Neural progenitor cell (in vitro differentiated cells): ENCODE data around the gene KRT7. TPM values are rescaled to one million over a fixed set of nuclear protein-coding genes. Genes with fewer than 3 reads are reported as not detected.

Source experiments
- DNase-seq: peaks from one replicate; pipeline ENCODE4 v3.0.0-alpha.2; 2016; ENCODE audit warnings: low spot score
- H2AFZ ChIP-seq: fragments of 200-600 bp; sonication (generic); replicated peaks from 2 replicates; pipeline ENCODE4 v1.6.1; 2016; ENCODE audit warnings: antibody characterized with exemption
- H3F3A ChIP-seq: fragments of 200-600 bp; sonication (generic); 2 replicates; pipeline ENCODE4 v1.6.1; 2016; ENCODE audit warnings: antibody characterized with exemption, low read depth
- H3K27ac ChIP-seq: fragments of 200-600 bp; sonication (generic); 2 replicates; pipeline ENCODE4 v1.5.1; 2016; ENCODE audit warnings: mild to moderate bottlenecking
- H3K27me3 ChIP-seq: fragments of 200-600 bp; sonication (generic); 2 replicates; pipeline ENCODE4 v1.6.1; 2016; ENCODE audit warnings: mild to moderate bottlenecking, moderate library complexity
- H3K36me3 ChIP-seq: fragments of 200-600 bp; sonication (generic); 2 replicates; pipeline ENCODE4 v1.5.1; 2016
- H3K4me1 ChIP-seq: fragments of 200-600 bp; sonication (generic); 2 replicates; pipeline ENCODE4 v1.6.1; 2016; ENCODE audit warnings: mixed run types
- H3K4me2 ChIP-seq: fragments of 200-600 bp; sonication (generic); 2 replicates; pipeline ENCODE4 v1.6.1; 2016
- H3K4me3 ChIP-seq: fragments of 200-600 bp; sonication (generic); 2 replicates; pipeline ENCODE4 v1.5.1; 2016
- H3K79me2 ChIP-seq: fragments of 200-600 bp; sonication (generic); 2 replicates; pipeline ENCODE4 v1.6.1; 2016; ENCODE audit warnings: low read depth
- H3K9ac ChIP-seq: fragments of 200-600 bp; sonication (generic); 2 replicates; pipeline ENCODE4 v1.6.1; 2016
- H3K9me3 ChIP-seq: fragments of 200-600 bp; sonication (generic); 2 replicates; pipeline ENCODE4 v1.5.1; 2016; ENCODE audit warnings: low read depth
- H4K20me1 ChIP-seq: fragments of 200-600 bp; sonication (generic); 2 replicates; pipeline ENCODE4 v1.6.1; 2016; ENCODE audit warnings: low read depth
- H3K27ac Mint-ChIP-seq: 3 replicates; pipeline ENCODE4 v1.8.0; 2021; ENCODE audit warnings: mixed read lengths
- H3K27me3 Mint-ChIP-seq: 2 replicates; pipeline ENCODE4 v1.8.0; 2022; ENCODE audit warnings: low read depth, mild to moderate bottlenecking, inconsistent platforms, moderate library complexity, mixed read lengths; ENCODE audit not compliant: insufficient read depth
- H3K36me3 Mint-ChIP-seq: 3 replicates; pipeline ENCODE4 v1.8.0; 2021; ENCODE audit warnings: mixed read lengths
- H3K4me1 Mint-ChIP-seq: 3 replicates; pipeline ENCODE4 v1.8.0; 2021; ENCODE audit warnings: mixed read lengths
- H3K4me3 Mint-ChIP-seq: 3 replicates; pipeline ENCODE4 v1.8.0; 2021; ENCODE audit warnings: mild to moderate bottlenecking, moderate library complexity, mixed read lengths
- H3K9me3 Mint-ChIP-seq: 3 replicates; pipeline ENCODE4 v1.8.0; 2020; ENCODE audit warnings: mixed read lengths
- CTCF ChIP-seq: fragments of 200-600 bp; sonication (generic); IDR thresholded peaks from 2 replicates; pipeline ENCODE4 v1.5.1; 2017; ENCODE audit warnings: antibody characterized with exemption, mild to moderate bottlenecking
- EZH2 ChIP-seq: fragments of 200-600 bp; sonication (generic); IDR thresholded peaks from 2 replicates; pipeline ENCODE4 v1.6.1; 2017; ENCODE audit warnings: antibody characterized with exemption, mild to moderate bottlenecking, moderate library complexity
- EZH2phosphoT487 ChIP-seq: fragments of 200-600 bp; sonication (generic); IDR thresholded peaks from 2 replicates; pipeline ENCODE4 v1.6.1; 2017; ENCODE audit warnings: antibody characterized with exemption
- total RNA-seq: library from RNA; depleted of rRNA; stranded (reverse); fragments of >200 nt; gene quantifications from 2 replicates; pipeline ENCODE4 v1.2.3, GENCODE V29; 2015; ENCODE audit warnings: low replicate concordance

Gene KRT7
- total RNA-seq, 1 donor from 2014 or later = not detected

DNA sequence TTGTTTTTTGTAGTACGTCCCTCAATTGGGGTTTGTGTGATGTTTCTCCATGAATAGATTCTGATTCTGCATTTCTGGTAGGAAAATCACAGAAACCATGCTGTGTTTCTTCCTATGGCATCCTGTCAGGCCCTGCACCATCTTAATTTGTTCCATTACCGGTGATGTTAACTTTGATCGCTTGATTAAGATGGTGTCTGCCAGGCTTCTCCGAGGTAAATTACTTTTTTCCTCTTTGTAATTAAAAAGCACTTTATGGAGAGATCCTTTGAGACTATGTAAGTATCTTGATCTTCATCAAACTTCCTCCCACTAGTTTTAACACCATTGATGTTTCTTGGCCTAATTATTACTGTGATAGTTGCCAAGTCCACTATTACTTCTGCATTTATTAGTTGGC is 15.0 kb upstream of the KRT7 start:
- Histone ChIP-seq H3K79me2 (no peaks in the 10 kb centered on the region), H4K20me1 (no peaks in the 10 kb centered on the region), H3F3A (no peaks in the 10 kb centered on the region), H3K4me3 (no peak overlapping the region), H3K4me1 (no peaks in the 10 kb centered on the region), H3K9ac (no peak overlapping the region), H3K36me3 (no peaks in the 10 kb centered on the region), H3K4me2 (no peak overlapping the region), H2AFZ (no peak overlapping the region), H3K9me3 (no peaks in the 10 kb centered on the region), H3K27me3 (peaks cover 25% of the 10 kb centered on the region), H3K27ac (no peak overlapping the region)
- Mint-ChIP-seq H3K9me3 (no peaks in the 10 kb centered on the region), H3K4me3 (no peak overlapping the region), H3K4me1 (peaks cover 12% of the 10 kb centered on the region), H3K27me3 (peaks cover 8% of the 10 kb centered on the region), H3K27ac (no peak overlapping the region), H3K36me3 (no peaks in the 10 kb centered on the region)
- DNase-seq = no peak
- TF ChIP-seq CTCF = no peak
- TF ChIP-seq EZH2 = no peak
- no peak for TF ChIP-seq EZH2phosphoT487

DNA sequence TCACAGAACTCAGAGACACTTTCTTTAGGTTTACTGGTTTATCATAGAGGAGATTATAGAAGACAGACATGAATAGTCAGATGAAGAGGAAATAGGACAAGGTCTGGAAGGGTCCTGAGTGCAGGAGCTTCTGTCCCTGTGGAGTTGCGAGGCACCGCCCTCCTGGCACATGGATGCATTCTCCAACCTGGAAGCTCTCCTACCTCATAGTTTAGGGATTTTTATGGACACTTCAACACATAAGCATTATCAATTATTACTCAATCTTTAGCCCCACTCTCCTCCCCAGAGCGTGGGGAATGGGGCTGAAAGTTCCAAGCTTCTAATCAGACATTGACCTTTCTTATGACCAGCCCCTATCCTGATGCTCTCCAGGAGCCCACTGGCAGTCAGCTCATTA is 12.6 kb upstream of the KRT7 start:
- DNase-seq = no peak
- no peak overlapping the region for H3K27ac Mint-ChIP-seq

GRCh38 chr12:52221070-52221781 is 11.8 kb upstream of the KRT7 start:
- Histone ChIP-seq H3K4me1 (no peaks in the 10 kb centered on the region), H3K4me2 (no peak overlapping the region), H3F3A (no peaks in the 10 kb centered on the region), H4K20me1 (no peaks in the 10 kb centered on the region), H3K9me3 (no peaks in the 10 kb centered on the region), H3K27ac (no peak overlapping the region), H3K4me3 (no peak overlapping the region), H3K27me3 (peaks cover 27% of the 10 kb centered on the region), H2AFZ (no peak overlapping the region), H3K9ac (no peak overlapping the region), H3K36me3 (no peaks in the 10 kb centered on the region), H3K79me2 (no peaks in the 10 kb centered on the region)
- Mint-ChIP-seq H3K9me3 (peaks cover 2% of the 10 kb centered on the region), H3K27me3 (peaks cover 12% of the 10 kb centered on the region), H3K27ac (no peak overlapping the region), H3K4me1 (no peaks in the 10 kb centered on the region), H3K36me3 (no peaks in the 10 kb centered on the region), H3K4me3 (no peak overlapping the region)
- DNase-seq = no peak
- no peak for TF ChIP-seq EZH2phosphoT487
- no peak for TF ChIP-seq CTCF
- no peak for TF ChIP-seq EZH2

More for the DNA sequence above, 12.6 kb upstream of the KRT7 start:
- peaks cover 27% of the 10 kb centered on the region for H3K27me3 ChIP-seq
- H3K36me3 Mint-ChIP-seq = no peaks in the 10 kb centered on the region
- no peaks in the 10 kb centered on the region for H3K9me3 ChIP-seq
- H4K20me1 ChIP-seq = no peaks in the 10 kb centered on the region
- H3K4me1 ChIP-seq = no peaks in the 10 kb centered on the region
- no peak for TF ChIP-seq CTCF
- TF ChIP-seq EZH2 = no peak
- TF ChIP-seq EZH2phosphoT487 = no peak
- H3F3A ChIP-seq = no peaks in the 10 kb centered on the region
- H3K4me3 ChIP-seq = no peak overlapping the region
- H3K27me3 Mint-ChIP-seq = peaks cover 11% of the 10 kb centered on the region
- no peak overlapping the region for H3K4me3 Mint-ChIP-seq
- H3K4me1 Mint-ChIP-seq = peaks cover under 1% of the 10 kb centered on the region
- H3K4me2 ChIP-seq = no peak overlapping the region
- H3K9me3 Mint-ChIP-seq = peaks cover 2% of the 10 kb centered on the region
- H3K27ac ChIP-seq = no peak overlapping the region
- H2AFZ ChIP-seq = no peak overlapping the region
- no peaks in the 10 kb centered on the region for H3K79me2 ChIP-seq
- no peak overlapping the region for H3K9ac ChIP-seq
- no peaks in the 10 kb centered on the region for H3K36me3 ChIP-seq
